ENCODE data around the gene PRMT3.
A peak's percentile ranks its signal among the peaks of the same experiment; 100 is the strongest.
"Not testable (repeated sequence)": the region's sequence is repeated elsewhere in the genome, so short reads cannot be mapped to it uniquely, and the experiment has no call there.

Gene PRMT3

GRCh38 chr11:20373568-20374209 lies 13.8 kb upstream of the PRMT3 start:
- H3K4me3 ChIP-seq (ENCODE audit: low read depth, low read length), result no peak overlapping the region
- no peak for TF ChIP-seq CTCF (IDR thresholded peaks at IDR 0.05; ENCODE audit: control insufficient read depth, extremely low read depth, insufficient read depth)
- no peak for DNase-seq (ENCODE audit: low read depth)

- no peak overlapping the region for H3K4me3 ChIP-seq (ENCODE audit: low read depth, low read length)
- TF ChIP-seq CTCF (IDR thresholded peaks at IDR 0.05; ENCODE audit: control insufficient read depth, extremely low read depth, insufficient read depth), result no peak
- no peak for DNase-seq (ENCODE audit: low read depth)
Measured at GRCh38 chr11:20374741-20375300, 12.7 kb upstream of the PRMT3 start.

DNA sequence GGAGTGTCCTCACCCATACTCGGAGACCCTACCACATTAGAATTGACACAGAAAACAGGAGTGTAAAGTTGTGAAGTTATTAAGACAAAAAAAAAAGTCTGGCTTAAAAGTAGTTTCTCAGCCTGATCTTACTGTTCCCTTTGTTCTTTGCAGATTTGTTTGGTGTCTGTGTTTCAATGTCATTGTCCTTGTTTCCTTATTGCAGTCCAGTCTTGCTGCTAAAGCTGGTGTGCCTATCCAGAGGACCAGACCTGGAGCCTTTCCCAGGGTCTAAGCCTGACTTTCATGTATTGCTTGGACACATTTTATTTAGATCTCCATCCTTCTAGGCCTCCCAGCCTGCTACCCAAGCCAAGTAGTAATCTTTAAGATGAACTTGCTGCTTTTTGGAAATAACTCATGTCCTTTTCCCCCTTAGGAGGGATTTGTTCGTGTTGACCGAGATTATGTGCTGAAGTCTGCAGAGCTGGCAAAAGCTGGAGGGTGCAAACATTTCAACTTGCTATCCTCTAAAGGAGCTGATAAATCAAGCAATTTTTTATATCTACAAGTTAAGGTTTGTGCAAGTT lies 11.3 kb upstream of the PRMT3 start:
- H3K4me3 ChIP-seq (ENCODE audit: low read depth, low read length), result no peak overlapping the region
- TF ChIP-seq CTCF (IDR thresholded peaks at IDR 0.05; ENCODE audit: control insufficient read depth, extremely low read depth, insufficient read depth), result no peak
- DNase-seq (ENCODE audit: low read depth), result no peak

GRCh38 chr11:20385996-20386395 lies 1.5 kb upstream of the PRMT3 start:
- not testable (repeated sequence) for DNase-seq (ENCODE audit: low read depth); H3K4me3 ChIP-seq (ENCODE audit: low read depth, low read length)

DNA sequence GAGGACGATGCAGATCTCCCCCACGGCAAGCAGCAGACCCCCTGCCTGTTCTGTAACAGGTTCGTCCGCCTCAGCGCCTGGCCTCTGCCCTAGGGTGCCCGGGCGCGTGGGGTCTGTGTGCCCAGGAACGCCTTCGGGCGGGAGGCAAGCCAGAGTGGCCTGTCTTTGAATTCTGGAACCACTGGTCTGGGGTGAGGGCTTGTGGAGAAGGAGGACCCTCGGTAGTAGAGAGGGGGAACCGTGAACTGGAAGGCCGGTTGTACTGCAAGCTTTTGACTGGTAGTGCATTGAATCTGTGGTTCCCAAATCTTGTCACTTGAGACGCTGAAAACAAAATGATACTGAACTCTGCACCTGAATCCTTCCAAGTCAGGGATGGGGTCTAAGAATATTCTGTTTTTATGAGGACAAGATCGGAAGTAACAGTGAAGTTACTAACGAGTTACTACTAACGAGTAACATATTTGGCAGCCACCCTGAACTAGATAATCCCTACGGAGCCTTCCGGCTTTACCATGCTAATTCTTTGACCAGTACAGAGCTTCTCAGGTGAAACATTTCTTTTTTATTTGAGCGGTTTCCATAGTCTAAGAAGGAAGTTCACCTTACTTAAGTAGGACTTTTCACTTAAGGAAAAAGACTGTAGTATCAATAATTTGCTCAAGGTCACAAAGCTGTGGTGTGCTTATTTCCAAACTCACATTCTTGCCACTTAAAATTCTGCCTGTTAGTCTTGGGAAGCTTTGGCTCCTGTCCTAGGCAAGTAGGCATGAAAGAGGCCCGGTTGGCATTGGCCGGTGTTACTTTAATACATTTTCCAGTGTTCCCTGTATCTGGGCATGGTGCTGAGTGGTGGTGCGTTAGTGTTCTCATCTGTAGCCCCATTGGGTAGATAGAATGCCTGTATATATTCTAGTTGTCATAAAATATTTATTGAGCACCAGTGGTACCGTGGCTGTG lies 860 bp downstream of the PRMT3 start:
- DNase-seq (ENCODE audit: low read depth), result peak; percentile 48
- TF ChIP-seq CTCF (IDR thresholded peaks at IDR 0.05; ENCODE audit: control insufficient read depth, extremely low read depth, insufficient read depth), result no peak
- peak overlapping the region; percentile 94 for H3K4me3 ChIP-seq (ENCODE audit: low read depth, low read length)

GRCh38 chr11:20397281-20397680 lies 9.8 kb downstream of the PRMT3 start:
- H3K4me3 ChIP-seq (ENCODE audit: low read depth, low read length), result no peak overlapping the region
- no peak for DNase-seq (ENCODE audit: low read depth)
- TF ChIP-seq CTCF (IDR thresholded peaks at IDR 0.05; ENCODE audit: control insufficient read depth, extremely low read depth, insufficient read depth), result peak; percentile 62

GRCh38 chr11:20399498-20399897 lies 12.0 kb downstream of the PRMT3 start:
- no peak for DNase-seq (ENCODE audit: low read depth)
- H3K4me3 ChIP-seq (ENCODE audit: low read depth, low read length), result no peak overlapping the region
- no peak for TF ChIP-seq CTCF (IDR thresholded peaks at IDR 0.05; ENCODE audit: control insufficient read depth, extremely low read depth, insufficient read depth)
